ENCODE measurements around the gene NLRP12.

The NLRP12 gene

GRCh38 chr19:53868091-53868891 is 44.2 kb upstream of the NLRP12 start:
- TF ChIP-seq CTCF (IDR thresholded peaks at IDR 0.05; ENCODE audit: control insufficient read depth, extremely low read depth, insufficient read depth) = no peak
- DNase-seq (ENCODE audit: low read depth) = no peak
- H3K4me3 ChIP-seq (ENCODE audit: low read depth, low read length) = peak overlapping the region; percentile 74

DNA sequence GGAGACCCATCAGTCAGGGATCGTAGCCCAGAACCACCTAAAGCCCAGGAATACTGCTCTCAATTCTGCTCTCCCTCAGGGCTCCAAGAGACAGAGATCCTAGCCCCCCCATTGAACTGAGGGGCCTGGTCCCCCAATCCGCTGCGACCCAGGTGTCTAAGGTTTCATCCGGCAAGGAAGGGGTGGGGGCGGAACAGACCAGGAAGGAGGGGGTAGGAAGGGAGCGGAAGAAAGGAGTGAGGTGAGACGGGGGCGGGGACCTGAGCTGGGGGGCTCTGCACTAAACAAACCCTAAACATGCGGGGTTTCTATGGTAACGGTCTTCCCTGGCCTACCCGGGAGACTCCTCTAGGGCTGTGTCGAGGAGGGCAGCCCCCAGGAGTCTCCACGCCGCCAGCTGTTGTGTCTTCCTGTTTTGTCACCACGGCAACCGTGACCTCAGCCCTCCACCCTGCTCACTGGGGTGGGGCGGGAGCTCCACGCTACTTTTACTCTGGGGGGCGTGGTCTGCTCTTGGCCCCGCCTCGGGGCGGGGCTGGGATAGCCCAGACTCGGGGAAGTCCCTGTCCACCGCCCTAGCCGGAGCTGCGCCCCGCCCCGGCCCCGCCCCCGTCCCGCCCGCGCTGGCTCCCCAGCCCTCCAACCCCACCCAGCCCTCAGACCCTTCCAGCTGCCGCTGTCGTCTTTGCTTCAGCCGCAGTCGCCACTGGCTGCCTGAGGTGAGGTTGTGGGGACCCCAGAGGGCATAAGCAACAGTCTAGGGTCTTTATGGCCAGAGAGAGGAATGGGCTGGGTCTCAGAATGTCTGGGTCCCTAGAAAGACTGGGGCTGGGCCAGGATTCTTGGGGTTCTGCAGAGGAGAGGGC is 43.3 kb upstream of the NLRP12 start, which contains the start of gene MYADM:
MYADM (plus strand) TSS at position 659 of the 866 bp plus-strand sequence. CDS start 5,647 bp downstream, outside the sequence.
- peak; percentile 48 for DNase-seq (ENCODE audit: low read depth)
- H3K4me3 ChIP-seq (ENCODE audit: low read depth, low read length) = peak within 1 kb of the TSS; percentile 74
- no peak for TF ChIP-seq CTCF (IDR thresholded peaks at IDR 0.05; ENCODE audit: control insufficient read depth, extremely low read depth, insufficient read depth)

DNA sequence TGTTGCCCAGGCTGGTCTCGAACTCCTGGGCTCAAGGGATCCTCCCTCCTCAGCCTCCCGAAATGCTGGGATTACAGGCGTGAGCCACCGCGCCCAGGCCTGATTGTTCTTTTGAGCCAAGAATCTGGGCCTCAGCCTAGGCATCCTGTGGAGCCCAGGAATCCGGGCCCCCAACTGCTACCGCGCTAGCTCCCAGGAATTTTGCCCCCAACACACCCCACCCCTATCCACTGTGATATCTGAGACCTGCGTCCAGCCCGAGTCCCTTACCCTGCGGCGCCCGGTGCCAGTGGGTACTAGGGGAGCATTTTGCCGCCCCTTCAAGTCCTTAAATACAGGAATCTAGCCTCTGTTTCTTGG is 42.7 kb upstream of the NLRP12 start:
- H3K4me3 ChIP-seq (ENCODE audit: low read depth, low read length) = no peak overlapping the region
- no peak for DNase-seq (ENCODE audit: low read depth)
- no peak for TF ChIP-seq CTCF (IDR thresholded peaks at IDR 0.05; ENCODE audit: control insufficient read depth, extremely low read depth, insufficient read depth)

- no peak for TF ChIP-seq CTCF (IDR thresholded peaks at IDR 0.05; ENCODE audit: control insufficient read depth, extremely low read depth, insufficient read depth)
- no peak for DNase-seq (ENCODE audit: low read depth)
- H3K4me3 ChIP-seq (ENCODE audit: low read depth, low read length) = no peak overlapping the region
Measured at GRCh38 chr19:53865918-53866864, 42.1 kb upstream of the NLRP12 start.

GRCh38 chr19:53865523-53865917 is 41.4 kb upstream of the NLRP12 start:
- TF ChIP-seq CTCF (IDR thresholded peaks at IDR 0.05; ENCODE audit: control insufficient read depth, extremely low read depth, insufficient read depth) = no peak
- H3K4me3 ChIP-seq (ENCODE audit: low read depth, low read length) = no peak overlapping the region
- DNase-seq (ENCODE audit: low read depth) = no peak

DNA sequence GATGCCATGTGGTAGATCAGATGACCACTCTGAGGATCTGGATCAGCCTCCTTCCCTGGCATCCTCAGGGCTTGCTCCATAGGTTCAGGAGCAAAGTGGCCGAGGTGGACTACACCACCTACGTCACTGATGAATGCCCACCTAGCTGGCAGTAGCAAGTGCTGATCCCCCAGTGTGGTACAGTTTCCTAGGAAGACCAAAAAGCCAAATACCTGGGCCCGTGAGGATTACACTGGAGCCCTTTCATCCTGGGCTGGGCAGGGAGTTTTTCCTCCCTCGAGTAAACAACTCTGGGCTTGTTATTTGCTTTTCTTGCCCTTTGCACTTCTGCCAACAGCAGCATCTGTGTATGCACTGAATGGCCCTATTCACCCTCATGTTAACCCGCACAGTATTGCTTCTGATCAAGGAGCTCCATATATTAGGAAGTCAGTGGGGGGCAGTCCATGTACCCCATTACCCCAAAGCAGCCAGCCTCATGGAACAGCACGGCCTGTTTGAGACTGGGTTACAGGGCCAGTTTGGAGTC is 40.3 kb upstream of the NLRP12 start:
- no peak for TF ChIP-seq CTCF (IDR thresholded peaks at IDR 0.05; ENCODE audit: control insufficient read depth, extremely low read depth, insufficient read depth)
- peak; percentile 80 for DNase-seq (ENCODE audit: low read depth)
- H3K4me3 ChIP-seq (ENCODE audit: low read depth, low read length) = no peak overlapping the region
